Stomach (tissue), 4 donors: ENCODE results near the gene CSDE1.

Experiments
- EP300 ChIP-seq: sonication (generic); formaldehyde crosslinking; IDR thresholded peaks from one replicate; pipeline ENCODE4 v1.6.1; 2017; ENCODE audit warnings: antibody characterized with exemption
- POLR2AphosphoS5 ChIP-seq, 3 donors: sonication (generic); formaldehyde crosslinking; IDR thresholded peaks; one replicate each; pipeline ENCODE4 v1.6.1; 2016; ENCODE audit warnings: antibody characterized with exemption in 3 of 3
- TF ChIP-seq, protein P1 (sequence below), 7 experiments: fragments of 450-650 bp in 4 of 7; fragments of 200-600 bp in 3 of 7; sonication (generic) in 3 of 7; IDR thresholded peaks; one replicate each; pipeline ENCODE4 v1.5.1; 2016 to 2019; ENCODE audit warnings: antibody characterized with exemption in 7 of 7, control low read depth in 2 of 7, mild to moderate bottlenecking in 1 of 7

DNA sequence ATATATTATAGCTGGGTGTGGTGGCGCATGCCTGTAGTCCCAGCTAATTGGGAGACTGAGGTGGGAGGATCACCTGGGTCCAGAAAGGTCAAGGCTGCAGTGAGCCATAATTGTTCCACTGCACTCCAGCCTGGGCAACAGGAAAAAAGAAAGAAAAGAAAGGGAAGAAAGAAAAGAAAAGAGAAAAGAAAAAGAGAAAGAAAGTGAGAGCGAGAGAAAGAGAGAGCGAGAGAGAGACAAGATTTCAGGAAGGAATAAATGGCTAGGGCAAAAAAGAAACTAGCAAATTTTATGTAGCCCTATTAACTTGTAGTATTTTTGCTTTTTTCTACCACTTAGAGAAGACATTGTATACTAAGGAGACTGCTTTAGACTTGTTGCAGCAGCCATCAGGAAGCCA lies 47.4 kb downstream of the CSDE1 start:
- TF ChIP-seq, protein P1, sequence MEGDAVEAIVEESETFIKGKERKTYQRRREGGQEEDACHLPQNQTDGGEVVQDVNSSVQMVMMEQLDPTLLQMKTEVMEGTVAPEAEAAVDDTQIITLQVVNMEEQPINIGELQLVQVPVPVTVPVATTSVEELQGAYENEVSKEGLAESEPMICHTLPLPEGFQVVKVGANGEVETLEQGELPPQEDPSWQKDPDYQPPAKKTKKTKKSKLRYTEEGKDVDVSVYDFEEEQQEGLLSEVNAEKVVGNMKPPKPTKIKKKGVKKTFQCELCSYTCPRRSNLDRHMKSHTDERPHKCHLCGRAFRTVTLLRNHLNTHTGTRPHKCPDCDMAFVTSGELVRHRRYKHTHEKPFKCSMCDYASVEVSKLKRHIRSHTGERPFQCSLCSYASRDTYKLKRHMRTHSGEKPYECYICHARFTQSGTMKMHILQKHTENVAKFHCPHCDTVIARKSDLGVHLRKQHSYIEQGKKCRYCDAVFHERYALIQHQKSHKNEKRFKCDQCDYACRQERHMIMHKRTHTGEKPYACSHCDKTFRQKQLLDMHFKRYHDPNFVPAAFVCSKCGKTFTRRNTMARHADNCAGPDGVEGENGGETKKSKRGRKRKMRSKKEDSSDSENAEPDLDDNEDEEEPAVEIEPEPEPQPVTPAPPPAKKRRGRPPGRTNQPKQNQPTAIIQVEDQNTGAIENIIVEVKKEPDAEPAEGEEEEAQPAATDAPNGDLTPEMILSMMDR (IDR thresholded peaks at IDR 0.05): no peak
- TF ChIP-seq POLR2AphosphoS5 (IDR thresholded peaks at IDR 0.05) (no peak), EP300 (no peak)
